ENCODE measurements around the gene ABCC1. TPM values are rescaled to one million over a fixed set of nuclear protein-coding genes. Genes with fewer than 3 reads are reported as not detected.

ABCC1 gene
- polyA plus RNA-seq, 1 donor (not counting 4 experiments of a cell fraction or from before 2014, with no cell fraction given) = 19.4 TPM

GRCh38 chr16:15958703-15959348, 9.4 kb downstream of the ABCC1 start:
- TF ChIP-seq EZH2 (IDR thresholded peaks at IDR 0.05; ENCODE audit: low read length) (no peak), CTCF (optimal IDR thresholded peaks at IDR 0.05 in 1 of 3, IDR thresholded peaks at IDR 0.05 in 1 of 3, conservative IDR thresholded peaks at IDR 0.05 in 1 of 3; ENCODE audit: extremely low read depth in 1 of 3, insufficient read depth in 2 of 3, low read length in 3 of 3) (no peak)
- Histone ChIP-seq H3K4me2 (ENCODE audit: control insufficient read depth, extremely low read depth, insufficient read depth, low read depth, low read length) (no peak overlapping the region), H3K27me3 (ENCODE audit: control insufficient read depth, extremely low read depth, insufficient read depth, low read length) (no peaks in the 10 kb centered on the region), H3K36me3 (ENCODE audit: control insufficient read depth in 2 of 2, extremely low read depth in 1 of 2, insufficient read depth in 2 of 2, low read length in 2 of 2) (peaks cover 0 to 2% of the 10 kb centered on the region in 2 experiments), H3K79me2 (ENCODE audit: control insufficient read depth, insufficient read depth, low read length) (peaks cover 93% of the 10 kb centered on the region), H3K4me3 (ENCODE audit: control insufficient read depth in 2 of 3, extremely low read depth in 1 of 3, insufficient read depth in 2 of 3, low read depth in 1 of 3, low read length in 3 of 3) (no peak overlapping the region), H3K9me1 (ENCODE audit: control insufficient read depth, extremely low read depth, insufficient read depth, low read length) (no peaks in the 10 kb centered on the region), H4K20me1 (ENCODE audit: control insufficient read depth, extremely low read depth, insufficient read depth, low read length) (peaks cover 5% of the 10 kb centered on the region), H3K9ac (ENCODE audit: control insufficient read depth, extremely low read depth, insufficient read depth, low read length) (no peak overlapping the region), H2AFZ (ENCODE audit: control insufficient read depth, low read length) (no peak overlapping the region), H3K9me3 (ENCODE audit: control insufficient read depth, low read depth, low read length) (no peaks in the 10 kb centered on the region), H3K27ac (ENCODE audit: control insufficient read depth, insufficient read depth, low read length) (no peak overlapping the region), H3K4me1 (ENCODE audit: control insufficient read depth, extremely low read depth, insufficient read depth, low read length) (peaks cover 6% of the 10 kb centered on the region)
- dilution Hi-C loops (cut with MboI; ENCODE audit: extremely low pct_ligation_motif_present, low sequenced_read_pairs) = no loop called here
- DNase-seq (ENCODE audit: low read depth, low spot score) = no peak
- FAIRE-seq = no peak

DNA sequence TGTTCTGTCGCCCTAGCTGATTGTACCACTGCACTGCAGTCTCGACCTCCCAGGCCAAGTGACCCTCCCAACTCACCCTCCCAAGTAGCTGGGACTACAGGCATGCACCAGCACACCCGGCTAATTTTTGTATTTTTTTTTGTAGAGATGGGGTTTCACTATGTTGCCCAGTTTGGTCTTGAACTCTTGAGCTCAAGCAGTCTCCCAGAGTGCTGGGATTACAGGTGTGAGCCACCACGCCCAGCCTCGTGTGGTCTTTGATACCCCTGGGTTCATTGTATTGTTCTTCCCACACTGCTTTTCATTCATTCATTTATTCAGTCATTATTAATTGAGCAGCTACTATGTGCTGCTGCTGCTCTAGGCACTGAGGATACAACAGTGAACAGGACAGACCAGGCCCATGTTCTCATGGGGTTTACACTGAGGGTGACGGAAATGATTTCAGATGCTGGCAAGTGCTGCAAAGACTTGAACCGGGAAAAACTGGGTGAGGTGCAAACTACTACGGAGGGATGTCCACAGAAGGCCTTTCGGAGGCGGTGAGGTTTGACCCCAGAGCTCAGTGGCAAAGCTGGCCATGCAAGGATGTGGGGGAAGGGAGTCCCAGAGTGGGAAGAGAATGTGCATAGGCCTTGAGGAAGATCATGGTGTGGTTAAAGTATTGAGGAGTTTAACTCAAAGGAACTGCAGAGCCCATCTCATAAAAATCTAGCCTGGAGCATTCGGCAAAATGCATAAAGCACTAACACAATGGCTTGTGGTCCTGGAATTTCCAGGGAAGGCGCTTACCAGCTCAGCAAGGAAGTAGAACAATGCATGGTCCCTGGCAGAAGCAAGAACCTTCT, 10.9 kb downstream of the ABCC1 start:
- FAIRE-seq = no peak
- peaks cover 5% of the 10 kb centered on the region for H4K20me1 ChIP-seq (ENCODE audit: control insufficient read depth, extremely low read depth, insufficient read depth, low read length)
- no peak overlapping the region for H2AFZ ChIP-seq (ENCODE audit: control insufficient read depth, low read length)
- peaks cover 88% of the 10 kb centered on the region for H3K79me2 ChIP-seq (ENCODE audit: control insufficient read depth, insufficient read depth, low read length)
- no peak for DNase-seq (ENCODE audit: low read depth, low spot score)
- no peak overlapping the region for H3K9ac ChIP-seq (ENCODE audit: control insufficient read depth, extremely low read depth, insufficient read depth, low read length)
- H3K4me3 ChIP-seq (ENCODE audit: control insufficient read depth in 2 of 3, extremely low read depth in 1 of 3, insufficient read depth in 2 of 3, low read depth in 1 of 3, low read length in 3 of 3) = no peak overlapping the region
- no peaks in the 10 kb centered on the region for H3K9me1 ChIP-seq (ENCODE audit: control insufficient read depth, extremely low read depth, insufficient read depth, low read length)
- H3K27ac ChIP-seq (ENCODE audit: control insufficient read depth, insufficient read depth, low read length) = no peak overlapping the region
- TF ChIP-seq EZH2 (IDR thresholded peaks at IDR 0.05; ENCODE audit: low read length) = no peak
- no peak for TF ChIP-seq CTCF (optimal IDR thresholded peaks at IDR 0.05 in 1 of 3, IDR thresholded peaks at IDR 0.05 in 1 of 3, conservative IDR thresholded peaks at IDR 0.05 in 1 of 3; ENCODE audit: extremely low read depth in 1 of 3, insufficient read depth in 2 of 3, low read length in 3 of 3)
- dilution Hi-C loops (cut with MboI; ENCODE audit: extremely low pct_ligation_motif_present, low sequenced_read_pairs) = no loop called here
- no peaks in the 10 kb centered on the region for H3K36me3 ChIP-seq (ENCODE audit: control insufficient read depth in 2 of 2, extremely low read depth in 1 of 2, insufficient read depth in 2 of 2, low read length in 2 of 2)
- no peaks in the 10 kb centered on the region for H3K27me3 ChIP-seq (ENCODE audit: control insufficient read depth, extremely low read depth, insufficient read depth, low read length)
- no peaks in the 10 kb centered on the region for H3K9me3 ChIP-seq (ENCODE audit: control insufficient read depth, low read depth, low read length)
- H3K4me2 ChIP-seq (ENCODE audit: control insufficient read depth, extremely low read depth, insufficient read depth, low read depth, low read length) = no peak overlapping the region
- H3K4me1 ChIP-seq (ENCODE audit: control insufficient read depth, extremely low read depth, insufficient read depth, low read length) = peaks cover 6% of the 10 kb centered on the region
